ENCODE measurements around the gene RNF146.
"Not testable (repeated sequence)": the region's sequence is repeated elsewhere in the genome, so short reads cannot be mapped to it uniquely, and the experiment has no call there.

Gene RNF146

GRCh38 chr6:127266178-127266891, at the start of gene RNF146:
RNF146 (plus strand) TSS chr6:127266864; CDS start chr6:127280339, 13,475 bp downstream.
- no peaks in the 10 kb centered on the region for H3K9me3 ChIP-seq (ENCODE audit: control insufficient read depth in 2 of 2, low read length in 2 of 2)
- H3K27me3 ChIP-seq (ENCODE audit: control insufficient read depth in 1 of 2, insufficient read depth in 2 of 2, low read length in 2 of 2) = no peaks in the 10 kb centered on the region
- peak within 1 kb of the TSS; percentile 86 to 89 for H3K4me3 ChIP-seq (ENCODE audit: low read length in 2 of 2)
- peak within 1 kb of the TSS; percentile 88 for H3K9ac ChIP-seq (ENCODE audit: low read length in 2 of 2)
- H3K27ac ChIP-seq (ENCODE audit: low read length) = peak within 1 kb of the TSS; percentile 90
- H3K4me1 ChIP-seq (ENCODE audit: control insufficient read depth, insufficient read depth, low read length) = no peaks in the 10 kb centered on the region
- H3K36me3 ChIP-seq (ENCODE audit: control insufficient read depth in 2 of 2, insufficient read depth in 2 of 2, low read length in 2 of 2) = no peaks in the 10 kb centered on the region

DNA sequence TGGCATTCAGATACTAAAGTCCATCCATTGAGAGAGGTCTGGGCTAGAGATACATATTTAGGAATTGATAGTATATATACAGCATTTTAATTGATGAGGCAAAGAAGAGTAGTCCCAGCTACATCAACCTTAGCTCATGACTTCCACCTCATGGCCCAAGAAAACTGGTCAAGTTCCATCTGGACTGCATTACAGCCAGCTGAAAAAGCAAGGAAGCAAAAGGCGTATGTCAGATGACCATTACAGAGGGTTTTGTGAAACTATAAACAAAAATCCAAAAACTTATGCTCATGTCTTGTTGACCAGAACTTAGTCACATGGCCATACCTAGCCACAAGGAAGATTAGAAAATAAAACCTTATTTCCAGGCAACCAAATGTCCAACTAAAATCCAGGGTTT, 46.8 kb upstream of the RNF146 start:
- H3K27me3 ChIP-seq (ENCODE audit: control insufficient read depth in 1 of 2, insufficient read depth in 2 of 2, low read length in 2 of 2) = no peaks in the 10 kb centered on the region
- H3K4me3 ChIP-seq (ENCODE audit: low read length in 2 of 2) = no peak overlapping the region
- H3K9ac ChIP-seq (ENCODE audit: low read length in 2 of 2) = no peak overlapping the region
- H3K4me1 ChIP-seq (ENCODE audit: control insufficient read depth, insufficient read depth, low read length) = no peaks in the 10 kb centered on the region
- peak overlapping the region; percentile 2 for H3K27ac ChIP-seq (ENCODE audit: low read length)
- no peaks in the 10 kb centered on the region for H3K36me3 ChIP-seq (ENCODE audit: control insufficient read depth in 2 of 2, insufficient read depth in 2 of 2, low read length in 2 of 2)
- H3K9me3 ChIP-seq (ENCODE audit: control insufficient read depth in 2 of 2, low read length in 2 of 2) = no peaks in the 10 kb centered on the region

GRCh38 chr6:127221201-127221600, 45.5 kb upstream of the RNF146 start:
- no peak overlapping the region for H3K9ac ChIP-seq (ENCODE audit: low read length in 2 of 2)
- no peaks in the 10 kb centered on the region for H3K27me3 ChIP-seq (ENCODE audit: control insufficient read depth in 1 of 2, insufficient read depth in 2 of 2, low read length in 2 of 2)
- H3K4me1 ChIP-seq (ENCODE audit: control insufficient read depth, insufficient read depth, low read length) = no peaks in the 10 kb centered on the region
- no peaks in the 10 kb centered on the region for H3K36me3 ChIP-seq (ENCODE audit: control insufficient read depth in 2 of 2, insufficient read depth in 2 of 2, low read length in 2 of 2)
- no peak overlapping the region for H3K4me3 ChIP-seq (ENCODE audit: low read length in 2 of 2)
- no peaks in the 10 kb centered on the region for H3K9me3 ChIP-seq (ENCODE audit: control insufficient read depth in 2 of 2, low read length in 2 of 2)
- H3K27ac ChIP-seq (ENCODE audit: low read length) = no peak overlapping the region

- Histone ChIP-seq H3K27me3 (ENCODE audit: control insufficient read depth in 1 of 2, insufficient read depth in 2 of 2, low read length in 2 of 2) (no peaks in the 10 kb centered on the region), H3K4me1 (ENCODE audit: control insufficient read depth, insufficient read depth, low read length) (no peaks in the 10 kb centered on the region), H3K36me3 (ENCODE audit: control insufficient read depth in 2 of 2, insufficient read depth in 2 of 2, low read length in 2 of 2) (no peaks in the 10 kb centered on the region), H3K9me3 (ENCODE audit: control insufficient read depth in 2 of 2, low read length in 2 of 2) (no peaks in the 10 kb centered on the region), H3K4me3 (ENCODE audit: low read length in 2 of 2) (no peak overlapping the region), H3K27ac (ENCODE audit: low read length) (no peak overlapping the region), H3K9ac (ENCODE audit: low read length in 2 of 2) (no peak overlapping the region)
These were observed 44.2 kb upstream of the RNF146 start for GRCh38 chr6:127222418-127222817.

DNA sequence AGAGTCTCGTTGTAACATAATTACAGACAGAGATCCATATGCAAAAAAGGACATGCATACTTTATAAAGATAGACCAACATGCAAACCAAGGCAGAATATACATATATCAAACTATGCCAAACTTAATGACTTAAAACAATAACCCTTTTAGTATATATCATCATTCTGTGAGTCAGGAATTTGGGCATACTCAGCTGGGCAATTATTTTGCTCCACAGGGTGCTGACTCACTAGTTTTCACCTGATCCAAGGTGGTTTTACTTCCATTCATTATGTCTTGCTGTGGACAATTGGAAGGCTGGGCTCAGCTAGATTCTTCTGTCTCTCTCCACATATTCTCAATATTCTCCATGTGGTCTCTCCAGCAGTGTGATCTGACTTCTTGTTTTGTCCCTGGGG, 41.2 kb upstream of the RNF146 start:
- Histone ChIP-seq H3K9ac (ENCODE audit: low read length in 2 of 2) (no peak overlapping the region), H3K9me3 (ENCODE audit: control insufficient read depth in 2 of 2, low read length in 2 of 2) (peaks cover 0 to 3% of the 10 kb centered on the region in 2 donors), H3K4me3 (ENCODE audit: low read length in 2 of 2) (no peak overlapping the region), H3K36me3 (ENCODE audit: control insufficient read depth in 2 of 2, insufficient read depth in 2 of 2, low read length in 2 of 2) (no peaks in the 10 kb centered on the region), H3K27ac (ENCODE audit: low read length) (no peak overlapping the region), H3K4me1 (ENCODE audit: control insufficient read depth, insufficient read depth, low read length) (no peaks in the 10 kb centered on the region), H3K27me3 (ENCODE audit: control insufficient read depth in 1 of 2, insufficient read depth in 2 of 2, low read length in 2 of 2) (no peaks in the 10 kb centered on the region)

DNA sequence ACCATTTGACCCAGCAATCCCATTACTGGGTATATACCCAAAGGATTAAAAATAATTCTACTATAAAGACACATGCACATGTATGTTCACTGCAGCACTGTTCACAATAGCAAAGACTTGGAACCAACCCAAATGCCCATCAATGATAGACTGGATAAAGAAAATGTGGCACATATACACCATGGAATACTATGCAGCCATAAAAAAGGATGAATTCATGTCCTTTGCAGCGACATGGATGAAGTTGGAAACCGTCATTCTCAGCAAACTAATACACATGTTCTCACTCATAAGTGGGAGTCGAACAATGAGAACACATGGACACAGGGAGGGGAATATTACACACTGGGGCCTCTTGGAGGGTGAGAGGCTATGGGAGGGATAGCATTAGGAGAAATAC, 32.8 kb upstream of the RNF146 start:
- H3K4me1 ChIP-seq (ENCODE audit: control insufficient read depth, insufficient read depth, low read length); H3K4me3 ChIP-seq (ENCODE audit: low read length in 2 of 2); H3K9me3 ChIP-seq (ENCODE audit: control insufficient read depth in 2 of 2, low read length in 2 of 2); H3K27me3 ChIP-seq (ENCODE audit: control insufficient read depth in 1 of 2, insufficient read depth in 2 of 2, low read length in 2 of 2); H3K27ac ChIP-seq (ENCODE audit: low read length); H3K36me3 ChIP-seq (ENCODE audit: control insufficient read depth in 2 of 2, insufficient read depth in 2 of 2, low read length in 2 of 2); H3K9ac ChIP-seq (ENCODE audit: low read length in 2 of 2): not testable (repeated sequence)

DNA sequence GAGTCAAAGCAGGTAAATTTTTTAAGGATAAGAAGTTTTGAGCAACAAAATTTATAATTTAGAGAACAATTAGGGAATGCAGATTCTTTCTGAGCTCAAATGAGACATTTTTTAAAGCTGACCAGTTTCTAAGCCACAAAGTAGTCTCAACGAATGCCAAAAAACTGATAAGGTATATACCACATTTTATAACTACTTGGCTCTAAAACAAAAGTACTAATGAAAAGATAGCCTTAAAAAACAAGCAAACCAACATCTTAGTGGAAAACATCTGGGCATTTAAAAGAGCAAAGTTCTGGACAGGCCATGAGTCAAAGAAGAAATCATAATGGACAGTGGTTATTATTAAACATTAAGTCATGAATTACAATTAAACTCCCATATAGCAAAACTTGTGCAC, 23.2 kb upstream of the RNF146 start:
- no peaks in the 10 kb centered on the region for H3K27me3 ChIP-seq (ENCODE audit: control insufficient read depth in 1 of 2, insufficient read depth in 2 of 2, low read length in 2 of 2)
- H3K4me1 ChIP-seq (ENCODE audit: control insufficient read depth, insufficient read depth, low read length) = no peaks in the 10 kb centered on the region
- H3K36me3 ChIP-seq (ENCODE audit: control insufficient read depth in 2 of 2, insufficient read depth in 2 of 2, low read length in 2 of 2) = no peaks in the 10 kb centered on the region
- H3K27ac ChIP-seq (ENCODE audit: low read length) = no peak overlapping the region
- no peaks in the 10 kb centered on the region for H3K9me3 ChIP-seq (ENCODE audit: control insufficient read depth in 2 of 2, low read length in 2 of 2)
- H3K9ac ChIP-seq (ENCODE audit: low read length in 2 of 2) = no peak overlapping the region
- H3K4me3 ChIP-seq (ENCODE audit: low read length in 2 of 2) = no peak overlapping the region

- no peak overlapping the region for H3K9ac ChIP-seq (ENCODE audit: low read length in 2 of 2)
- H3K36me3 ChIP-seq (ENCODE audit: control insufficient read depth in 2 of 2, insufficient read depth in 2 of 2, low read length in 2 of 2) = no peaks in the 10 kb centered on the region
- H3K9me3 ChIP-seq (ENCODE audit: control insufficient read depth in 2 of 2, low read length in 2 of 2) = no peaks in the 10 kb centered on the region
- H3K27me3 ChIP-seq (ENCODE audit: control insufficient read depth in 1 of 2, insufficient read depth in 2 of 2, low read length in 2 of 2) = no peaks in the 10 kb centered on the region
- no peak overlapping the region for H3K4me3 ChIP-seq (ENCODE audit: low read length in 2 of 2)
- no peaks in the 10 kb centered on the region for H3K4me1 ChIP-seq (ENCODE audit: control insufficient read depth, insufficient read depth, low read length)
- H3K27ac ChIP-seq (ENCODE audit: low read length) = no peak overlapping the region
These were observed 19.3 kb upstream of the RNF146 start for GRCh38 chr6:127247114-127248096.

DNA sequence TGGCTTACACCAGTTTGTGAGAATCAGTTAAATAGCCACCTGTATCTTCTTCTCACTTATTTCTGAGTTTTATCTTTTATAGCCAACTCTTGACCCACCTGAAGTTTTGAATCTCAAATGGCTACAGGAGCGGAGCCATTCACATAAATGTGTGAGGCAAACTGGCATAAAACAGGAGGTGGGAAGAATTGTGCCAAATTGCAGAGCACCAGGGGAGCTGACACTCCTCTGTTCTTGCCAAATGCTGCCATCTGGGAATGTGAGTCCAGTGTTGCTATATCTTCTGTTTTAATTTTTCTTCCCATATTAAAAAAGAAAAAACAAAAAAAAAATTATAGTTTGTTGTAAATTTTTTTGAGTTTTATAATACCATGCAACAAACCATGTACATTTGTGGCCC, 17.0 kb upstream of the RNF146 start:
- H3K9me3 ChIP-seq (ENCODE audit: control insufficient read depth in 2 of 2, low read length in 2 of 2) = no peaks in the 10 kb centered on the region
- no peaks in the 10 kb centered on the region for H3K36me3 ChIP-seq (ENCODE audit: control insufficient read depth in 2 of 2, insufficient read depth in 2 of 2, low read length in 2 of 2)

GRCh38 chr6:127255286-127255685, 11.4 kb upstream of the RNF146 start:
- H3K9ac ChIP-seq (ENCODE audit: low read length in 2 of 2) = no peak overlapping the region
- H3K27ac ChIP-seq (ENCODE audit: low read length) = no peak overlapping the region
- H3K36me3 ChIP-seq (ENCODE audit: control insufficient read depth in 2 of 2, insufficient read depth in 2 of 2, low read length in 2 of 2) = no peaks in the 10 kb centered on the region
- no peaks in the 10 kb centered on the region for H3K27me3 ChIP-seq (ENCODE audit: control insufficient read depth in 1 of 2, insufficient read depth in 2 of 2, low read length in 2 of 2)
- H3K4me3 ChIP-seq (ENCODE audit: low read length in 2 of 2) = no peak overlapping the region
- H3K4me1 ChIP-seq (ENCODE audit: control insufficient read depth, insufficient read depth, low read length) = no peaks in the 10 kb centered on the region
- no peaks in the 10 kb centered on the region for H3K9me3 ChIP-seq (ENCODE audit: control insufficient read depth in 2 of 2, low read length in 2 of 2)

More for the DNA sequence above, 17.0 kb upstream of the RNF146 start:
- H3K9ac ChIP-seq (ENCODE audit: low read length in 2 of 2) = no peak overlapping the region
- H3K27ac ChIP-seq (ENCODE audit: low read length) = no peak overlapping the region
- H3K4me3 ChIP-seq (ENCODE audit: low read length in 2 of 2) = no peak overlapping the region
- no peaks in the 10 kb centered on the region for H3K4me1 ChIP-seq (ENCODE audit: control insufficient read depth, insufficient read depth, low read length)
- no peaks in the 10 kb centered on the region for H3K27me3 ChIP-seq (ENCODE audit: control insufficient read depth in 1 of 2, insufficient read depth in 2 of 2, low read length in 2 of 2)

DNA sequence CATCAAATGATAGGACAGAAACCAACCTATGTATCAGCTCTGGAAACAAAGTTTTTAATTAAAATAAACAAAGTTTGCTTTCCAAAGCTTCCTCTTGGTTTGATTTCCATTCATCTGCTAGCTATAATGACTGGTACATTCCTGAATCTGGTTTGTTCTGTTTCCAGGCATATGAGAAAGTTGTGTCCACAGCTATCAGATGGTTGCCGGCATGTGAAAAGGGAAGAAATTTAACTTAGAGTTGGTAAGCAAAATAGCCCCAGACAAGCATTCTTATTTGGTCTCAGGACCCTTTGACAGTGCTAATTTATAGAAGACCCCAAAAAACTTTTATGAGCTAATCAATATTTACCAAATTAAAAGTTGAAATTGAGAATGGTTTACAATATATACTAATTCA, 3.8 kb upstream of the RNF146 start:
- H3K4me3 ChIP-seq (ENCODE audit: low read length in 2 of 2) = no peak overlapping the region
- H3K9ac ChIP-seq (ENCODE audit: low read length in 2 of 2) = no peak overlapping the region
- H3K27me3 ChIP-seq (ENCODE audit: control insufficient read depth in 1 of 2, insufficient read depth in 2 of 2, low read length in 2 of 2) = no peaks in the 10 kb centered on the region
- no peak overlapping the region for H3K27ac ChIP-seq (ENCODE audit: low read length)
- H3K36me3 ChIP-seq (ENCODE audit: control insufficient read depth in 2 of 2, insufficient read depth in 2 of 2, low read length in 2 of 2) = no peaks in the 10 kb centered on the region
- H3K4me1 ChIP-seq (ENCODE audit: control insufficient read depth, insufficient read depth, low read length) = no peaks in the 10 kb centered on the region
- no peaks in the 10 kb centered on the region for H3K9me3 ChIP-seq (ENCODE audit: control insufficient read depth in 2 of 2, low read length in 2 of 2)
